ENCODE results near the gene DCHS2. TPM values are rescaled to one million over a fixed set of nuclear protein-coding genes. Genes with fewer than 3 reads are reported as not detected.

Gene DCHS2
- total RNA-seq, 1 donor from 2014 or later = 0.13 TPM

- no peak for DNase-seq (ENCODE audit: extremely low spot score, unreplicated experiment)
- Mint-ChIP-seq H3K27ac (ENCODE audit: unreplicated experiment) (no peak overlapping the region), H3K4me1 (ENCODE audit: unreplicated experiment) (no peaks in the 10 kb centered on the region), H3K9me3 (ENCODE audit: unreplicated experiment) (peaks cover 26% of the 10 kb centered on the region), H3K27me3 (ENCODE audit: unreplicated experiment) (no peaks in the 10 kb centered on the region), H3K36me3 (ENCODE audit: unreplicated experiment) (peaks cover 5% of the 10 kb centered on the region), H3K4me3 (ENCODE audit: unreplicated experiment) (no peak overlapping the region)
- no peak for TF ChIP-seq CTCF (IDR thresholded peaks at IDR 0.05)
Measured at GRCh38 chr4:154192585-154192984, 299.0 kb downstream of the DCHS2 start.

GRCh38 chr4:154189346-154189745 is 302.3 kb downstream of the DCHS2 start:
- no peaks in the 10 kb centered on the region for H3K4me1 Mint-ChIP-seq (ENCODE audit: unreplicated experiment)
- H3K9me3 Mint-ChIP-seq (ENCODE audit: unreplicated experiment) = peaks cover 7% of the 10 kb centered on the region
- no peaks in the 10 kb centered on the region for H3K27me3 Mint-ChIP-seq (ENCODE audit: unreplicated experiment)
- H3K4me3 Mint-ChIP-seq (ENCODE audit: unreplicated experiment) = no peak overlapping the region
- no peak for DNase-seq (ENCODE audit: extremely low spot score, unreplicated experiment)
- no peaks in the 10 kb centered on the region for H3K36me3 Mint-ChIP-seq (ENCODE audit: unreplicated experiment)
- no peak for TF ChIP-seq CTCF (IDR thresholded peaks at IDR 0.05)
- no peak overlapping the region for H3K27ac Mint-ChIP-seq (ENCODE audit: unreplicated experiment)

GRCh38 chr4:154186888-154187287 is 304.7 kb downstream of the DCHS2 start:
- Mint-ChIP-seq H3K27ac (ENCODE audit: unreplicated experiment) (no peak overlapping the region), H3K4me3 (ENCODE audit: unreplicated experiment) (no peak overlapping the region)
- TF ChIP-seq CTCF (IDR thresholded peaks at IDR 0.05) = no peak

GRCh38 chr4:154186035-154186434 is 305.6 kb downstream of the DCHS2 start:
- H3K4me1 Mint-ChIP-seq (ENCODE audit: unreplicated experiment) = no peaks in the 10 kb centered on the region
- H3K27me3 Mint-ChIP-seq (ENCODE audit: unreplicated experiment) = no peaks in the 10 kb centered on the region
- H3K27ac Mint-ChIP-seq (ENCODE audit: unreplicated experiment) = no peak overlapping the region
- no peak overlapping the region for H3K4me3 Mint-ChIP-seq (ENCODE audit: unreplicated experiment)
- H3K36me3 Mint-ChIP-seq (ENCODE audit: unreplicated experiment) = no peaks in the 10 kb centered on the region
- H3K9me3 Mint-ChIP-seq (ENCODE audit: unreplicated experiment) = peaks cover 3% of the 10 kb centered on the region
- DNase-seq (ENCODE audit: extremely low spot score, unreplicated experiment) = no peak
- TF ChIP-seq CTCF (IDR thresholded peaks at IDR 0.05) = no peak

More at GRCh38 chr4:154186888-154187287, 304.7 kb downstream of the DCHS2 start:
- DNase-seq (ENCODE audit: extremely low spot score, unreplicated experiment) = no peak
- Mint-ChIP-seq H3K36me3 (ENCODE audit: unreplicated experiment) (no peaks in the 10 kb centered on the region), H3K4me1 (ENCODE audit: unreplicated experiment) (no peaks in the 10 kb centered on the region), H3K27me3 (ENCODE audit: unreplicated experiment) (no peaks in the 10 kb centered on the region), H3K9me3 (ENCODE audit: unreplicated experiment) (peaks cover 3% of the 10 kb centered on the region)

- Mint-ChIP-seq H3K27me3 (ENCODE audit: unreplicated experiment) (no peaks in the 10 kb centered on the region), H3K36me3 (ENCODE audit: unreplicated experiment) (no peaks in the 10 kb centered on the region), H3K4me3 (ENCODE audit: unreplicated experiment) (no peak overlapping the region), H3K27ac (ENCODE audit: unreplicated experiment) (no peak overlapping the region), H3K9me3 (ENCODE audit: unreplicated experiment) (peaks cover 3% of the 10 kb centered on the region), H3K4me1 (ENCODE audit: unreplicated experiment) (no peaks in the 10 kb centered on the region)
- DNase-seq (ENCODE audit: extremely low spot score, unreplicated experiment) = no peak
- no peak for TF ChIP-seq CTCF (IDR thresholded peaks at IDR 0.05)
Measured at GRCh38 chr4:154184238-154184637, 307.4 kb downstream of the DCHS2 start.
